IPS DF 6.9 (cell line): ENCODE data around the gene CCDC159.
"Not testable (repeated sequence)": the region's sequence is repeated elsewhere in the genome, so short reads cannot be mapped to it uniquely, and the experiment has no call there.

Source experiments
- DNase-seq: peaks from one replicate; pipeline ENCODE4 v3.0.0-alpha.2; 2013; ENCODE audit warnings: low read depth, low spot score
- H3K27ac ChIP-seq: one replicate; pipeline ENCODE4 v1.5.1; 2013; ENCODE audit warnings: low read length, control low read depth
- H3K27me3 ChIP-seq: 2 replicates; pipeline ENCODE4 v1.6.1; 2013; ENCODE audit warnings: mild to moderate bottlenecking, low read length; ENCODE audit not compliant: control insufficient read depth, insufficient read depth
- H3K36me3 ChIP-seq: 2 replicates; pipeline ENCODE4 v1.6.1; 2013; ENCODE audit warnings: low read length; ENCODE audit not compliant: control insufficient read depth, insufficient read depth
- H3K4me1 ChIP-seq: 2 replicates; pipeline ENCODE4 v1.6.1; 2013; ENCODE audit warnings: low read length; ENCODE audit not compliant: control insufficient read depth, insufficient read depth
- H3K4me3 ChIP-seq: 2 replicates; pipeline ENCODE4 v1.5.1; 2013; ENCODE audit warnings: mild to moderate bottlenecking, low read length
- H3K9me3 ChIP-seq: 2 replicates; pipeline ENCODE4 v1.6.1; 2013; ENCODE audit warnings: low read length, inconsistent platforms; ENCODE audit not compliant: control insufficient read depth, insufficient read depth
- WGBS: extraction: QIAGEN DNeasy Blood & Tissue Kit; methylation state at CpG from one replicate; pipeline ENCODE4 v1.1.7; 2013; ENCODE audit warnings: mixed read lengths, missing lambda C conversion rate; ENCODE audit not compliant: insufficient read length, insufficient coverage; 5-methylcytosine and 5-hydroxymethylcytosine counted together

The CCDC159 gene

GRCh38 chr19:11338569-11339253, 7.6 kb upstream of the CCDC159 start:
- Histone ChIP-seq H3K4me3 (peak overlapping the region; percentile 80; the same call in 1 of the 2 replicates), H3K27ac (no peak overlapping the region), H3K36me3 (peaks cover 6% of the 10 kb centered on the region), H3K9me3 (no peaks in the 10 kb centered on the region), H3K27me3 (no peaks in the 10 kb centered on the region), H3K4me1 (peaks cover 1% of the 10 kb centered on the region; the same call in 1 of the 2 replicates)
- WGBS = no CpG with 5 or more reads among the region's 21 CpGs
- no peak for DNase-seq

GRCh38 chr19:11339254-11340098, 6.8 kb upstream of the CCDC159 start, which contains the start of gene RAB3D:
Gene RAB3D (minus strand): TSS chr19:11339657. CDS start chr19:11337399, 2,258 bp downstream.
- no peaks in the 10 kb centered on the region for H3K9me3 ChIP-seq
- no peak within 1 kb of the TSS for H3K27ac ChIP-seq
- WGBS = no CpG with 5 or more reads among the region's 53 CpGs
- H3K4me1 ChIP-seq = peaks cover 1% of the 10 kb centered on the region; the same call in 1 of the 2 replicates
- DNase-seq = peak; percentile 81
- peaks cover 6% of the 10 kb centered on the region for H3K36me3 ChIP-seq
- H3K4me3 ChIP-seq = peak within 1 kb of the TSS; percentile 80; the same call in 1 of the 2 replicates
- no peaks in the 10 kb centered on the region for H3K27me3 ChIP-seq

GRCh38 chr19:11340099-11340467, 6.2 kb upstream of the CCDC159 start:
- not testable (repeated sequence) for H3K36me3 ChIP-seq, H3K27ac ChIP-seq, H3K9me3 ChIP-seq, DNase-seq, H3K4me3 ChIP-seq, H3K4me1 ChIP-seq, H3K27me3 ChIP-seq
- no CpG with 5 or more reads among the region's 8 CpGs for WGBS

GRCh38 chr19:11342429-11342828, 3.9 kb upstream of the CCDC159 start:
- H3K27me3 ChIP-seq = no peaks in the 10 kb centered on the region
- WGBS = no CpG with 5 or more reads among the region's 3 CpGs

GRCh38 chr19:11345122-11345803, 1.1 kb upstream of the CCDC159 start:
- Histone ChIP-seq H3K9me3 (no peaks in the 10 kb centered on the region), H3K36me3 (no peaks in the 10 kb centered on the region; the same call in 1 of the 2 replicates), H3K4me3 (peak overlapping the region; percentile 100; the same call in 1 of the 2 replicates), H3K27me3 (no peaks in the 10 kb centered on the region), H3K4me1 (no peaks in the 10 kb centered on the region; the same call in 1 of the 2 replicates), H3K27ac (no peak overlapping the region)
- WGBS = no CpG with 5 or more reads among the region's 15 CpGs
- no peak for DNase-seq

More at GRCh38 chr19:11342429-11342828, 3.9 kb upstream of the CCDC159 start:
- no peaks in the 10 kb centered on the region for H3K9me3 ChIP-seq
- H3K27ac ChIP-seq = no peak overlapping the region
- no peak overlapping the region for H3K4me3 ChIP-seq
- DNase-seq = no peak
- H3K4me1 ChIP-seq = peaks cover 1% of the 10 kb centered on the region
- H3K36me3 ChIP-seq = no peaks in the 10 kb centered on the region; the same call in 1 of the 2 replicates

GRCh38 chr19:11347546-11348039, 1.3 kb downstream of the CCDC159 start:
- no CpG with 5 or more reads among the region's 7 CpGs for WGBS
- no peak overlapping the region for H3K27ac ChIP-seq
- H3K9me3 ChIP-seq = no peaks in the 10 kb centered on the region
- no peaks in the 10 kb centered on the region; the same call in 1 of the 2 replicates for H3K4me1 ChIP-seq
- no peak for DNase-seq
- H3K36me3 ChIP-seq = no peaks in the 10 kb centered on the region; the same call in 1 of the 2 replicates
- H3K4me3 ChIP-seq = no peak overlapping the region
- no peaks in the 10 kb centered on the region for H3K27me3 ChIP-seq

GRCh38 chr19:11349171-11349570, 2.9 kb downstream of the CCDC159 start:
- Histone ChIP-seq H3K27ac (no peak overlapping the region), H3K9me3 (no peaks in the 10 kb centered on the region), H3K27me3 (no peaks in the 10 kb centered on the region), H3K4me1 (no peaks in the 10 kb centered on the region; the same call in 1 of the 2 replicates), H3K36me3 (no peaks in the 10 kb centered on the region), H3K4me3 (no peak overlapping the region)
- DNase-seq = no peak
- WGBS = no CpG with 5 or more reads among the region's 4 CpGs

GRCh38 chr19:11354102-11354501, 7.8 kb downstream of the CCDC159 start:
- no CpG with 5 or more reads among the region's 4 CpGs for WGBS
- H3K36me3 ChIP-seq, H3K4me1 ChIP-seq, H3K9me3 ChIP-seq, H3K27me3 ChIP-seq, H3K27ac ChIP-seq, DNase-seq, H3K4me3 ChIP-seq: not testable (repeated sequence)

- Histone ChIP-seq H3K36me3 (no peaks in the 10 kb centered on the region), H3K27me3 (no peaks in the 10 kb centered on the region), H3K4me1 (peaks cover 4% of the 10 kb centered on the region; the same call in 1 of the 2 replicates), H3K4me3 (peak within 1 kb of the TSS; percentile 49; the same call in 1 of the 2 replicates), H3K27ac (no peak within 1 kb of the TSS), H3K9me3 (no peaks in the 10 kb centered on the region)
- DNase-seq = no peak
- WGBS = no CpG with 5 or more reads among the region's 62 CpGs
Measured at GRCh38 chr19:11355160-11356073, 9.1 kb downstream of the CCDC159 start, which contains the start of gene PLPPR2. Gene PLPPR2 (plus strand): TSS chr19:11355432. CDS start chr19:11357674, 2,242 bp downstream.
